ENCODE results near the gene RUSF1. TPM values are rescaled to one million over a fixed set of nuclear protein-coding genes. Genes with fewer than 3 reads are reported as not detected.
"Not testable (repeated sequence)": the region's sequence is repeated elsewhere in the genome, so short reads cannot be mapped to it uniquely, and the experiment has no call there.

The RUSF1 gene
- polyA plus RNA-seq (ENCODE audit: insufficient read length), result 77.8 TPM
- long read RNA-seq, donor 1, transcript C16orf58-201 (13 exons, 2,793 nt), result major isoform, 10 of 22 reads
- long read RNA-seq, donor 1, transcript C16orf58-210 (4 exons, 2,422 nt), result minor isoform, 5 of 22 reads
- long read RNA-seq, donor 1, partial matches to known transcripts, result 5 of 22 reads
- long read RNA-seq, donor 1, other reads (novel, unspliced or antisense), result 0 of 22 reads
- long read RNA-seq, donor 2, transcript C16orf58-201 (13 exons, 2,793 nt), result major isoform, 6 of 14 reads
- long read RNA-seq, donor 2, partial matches to known transcripts, result 6 of 14 reads
- long read RNA-seq, donor 2, other reads (novel, unspliced or antisense), result 0 of 14 reads
- long read RNA-seq, donor 3, transcript C16orf58-201 (13 exons, 2,793 nt), result major isoform, 5 of 7 reads
- long read RNA-seq, donor 3, partial matches to known transcripts, result 0 of 7 reads
- long read RNA-seq, donor 3, other reads (novel, unspliced or antisense), result 0 of 7 reads
- long read RNA-seq, donor 4, partial matches to known transcripts, result 0 of 1 reads
- long read RNA-seq, donor 4, other reads (novel, unspliced or antisense), result 0 of 1 reads
- long read RNA-seq, donor 5, transcript C16orf58-201 (13 exons, 2,793 nt), result major isoform, 9 of 26 reads
- long read RNA-seq, donor 5, transcript C16orf58-210 (4 exons, 2,422 nt), result minor isoform, 5 of 26 reads
- long read RNA-seq, donor 5, partial matches to known transcripts, result 12 of 26 reads
- long read RNA-seq, donor 5, other reads (novel, unspliced or antisense), result 0 of 26 reads
- long read RNA-seq, donor 6, transcript C16orf58-201 (13 exons, 2,793 nt), result major isoform, 5 of 16 reads
- long read RNA-seq, donor 6, partial matches to known transcripts, result 5 of 16 reads
- long read RNA-seq, donor 6, other reads (novel, unspliced or antisense), result 0 of 16 reads
- long read RNA-seq, donor 7, transcript C16orf58-201 (13 exons, 2,793 nt), result major isoform, 8 of 24 reads
- long read RNA-seq, donor 7, transcript C16orf58-210 (4 exons, 2,422 nt), result minor isoform, 7 of 24 reads
- long read RNA-seq, donor 7, partial matches to known transcripts, result 5 of 24 reads
- long read RNA-seq, donor 7, other reads (novel, unspliced or antisense), result 0 of 24 reads
- long read RNA-seq, donor 8, partial matches to known transcripts, result 0 of 4 reads
- long read RNA-seq, donor 8, other reads (novel, unspliced or antisense), result 0 of 4 reads

- DNase-seq, result peak; percentile 91
These were observed at the start of gene RUSF1 for GRCh38 chr16:31507929-31508705. Gene RUSF1 (minus strand): TSS chr16:31508391. CDS start chr16:31508373, 18 bp downstream.

GRCh38 chr16:31542763-31543162, 34.6 kb upstream of the RUSF1 start:
- no peak for DNase-seq

- DNase-seq, result not testable (repeated sequence)
These were observed 31.6 kb upstream of the RUSF1 start for GRCh38 chr16:31539762-31540161.

- DNase-seq, result not testable (repeated sequence)
These were observed 30.0 kb upstream of the RUSF1 start for GRCh38 chr16:31538243-31538598.

- peak; percentile 31 for DNase-seq
These were observed 29.4 kb upstream of the RUSF1 start for GRCh38 chr16:31537362-31538242.

GRCh38 chr16:31536804-31537361, 28.7 kb upstream of the RUSF1 start:
- DNase-seq, result no peak

- DNase-seq, result no peak
These were observed 27.5 kb upstream of the RUSF1 start for GRCh38 chr16:31535737-31536136.

- no peak for DNase-seq
These were observed 24.7 kb upstream of the RUSF1 start for GRCh38 chr16:31532896-31533295.

GRCh38 chr16:31532120-31532519, 23.9 kb upstream of the RUSF1 start:
- DNase-seq, result no peak

- no peak for DNase-seq
These were observed 22.9 kb upstream of the RUSF1 start for GRCh38 chr16:31531096-31531495.

GRCh38 chr16:31530405-31530804, 22.2 kb upstream of the RUSF1 start:
- DNase-seq, result no peak

GRCh38 chr16:31529937-31530312, 21.7 kb upstream of the RUSF1 start:
- no peak for DNase-seq

- no peak for DNase-seq
These were observed 21.1 kb upstream of the RUSF1 start for GRCh38 chr16:31529108-31529936.

GRCh38 chr16:31528523-31529107, 20.4 kb upstream of the RUSF1 start:
- no peak for DNase-seq

- no peak for DNase-seq
These were observed 19.6 kb upstream of the RUSF1 start, which contains the start of gene AHSP for GRCh38 chr16:31527734-31528274. Gene AHSP (plus strand): TSS chr16:31527900. CDS start chr16:31528140, 240 bp downstream.

GRCh38 chr16:31525113-31525512, 16.9 kb upstream of the RUSF1 start:
- DNase-seq, result no peak

- DNase-seq, result not testable (repeated sequence)
These were observed 15.6 kb upstream of the RUSF1 start for GRCh38 chr16:31523768-31524167.

GRCh38 chr16:31522071-31522470, 13.9 kb upstream of the RUSF1 start:
- no peak for DNase-seq

Measured in left kidney (tissue), 8 donors.